ENCODE results near the gene IL34. TPM values are rescaled to one million over a fixed set of nuclear protein-coding genes. Genes with fewer than 3 reads are reported as not detected.
A peak's percentile ranks its signal among the peaks of the same experiment; 100 is the strongest.

The IL34 gene
- total RNA-seq: 1 to 10 TPM in 1 of 2 donors, under 1 TPM in 1; 0.39 to 2.2 TPM

- no peaks in the 10 kb centered on the region for H3K36me3 ChIP-seq
- TF ChIP-seq CTCF (IDR thresholded peaks at IDR 0.05): no peak
- no peak for DNase-seq (ENCODE audit: low spot score)
- H3K4me1 ChIP-seq: peaks cover 0 to 9% of the 10 kb centered on the region in 2 donors
- no peaks in the 10 kb centered on the region for H3K27me3 ChIP-seq
- peak within 1 kb of the TSS in 1 of 2 donors; percentile 16 for H3K27ac ChIP-seq
- H3K4me3 ChIP-seq: peak within 1 kb of the TSS in 1 of 2 donors; percentile 32
- H3K9me3 ChIP-seq: no peaks in the 10 kb centered on the region
Measured at GRCh38 chr16:70646260-70647241, at the start of gene IL34. TSS of gene IL34 (plus strand) at chr16:70646559. CDS start at chr16:70646948, 389 bp downstream.

DNA sequence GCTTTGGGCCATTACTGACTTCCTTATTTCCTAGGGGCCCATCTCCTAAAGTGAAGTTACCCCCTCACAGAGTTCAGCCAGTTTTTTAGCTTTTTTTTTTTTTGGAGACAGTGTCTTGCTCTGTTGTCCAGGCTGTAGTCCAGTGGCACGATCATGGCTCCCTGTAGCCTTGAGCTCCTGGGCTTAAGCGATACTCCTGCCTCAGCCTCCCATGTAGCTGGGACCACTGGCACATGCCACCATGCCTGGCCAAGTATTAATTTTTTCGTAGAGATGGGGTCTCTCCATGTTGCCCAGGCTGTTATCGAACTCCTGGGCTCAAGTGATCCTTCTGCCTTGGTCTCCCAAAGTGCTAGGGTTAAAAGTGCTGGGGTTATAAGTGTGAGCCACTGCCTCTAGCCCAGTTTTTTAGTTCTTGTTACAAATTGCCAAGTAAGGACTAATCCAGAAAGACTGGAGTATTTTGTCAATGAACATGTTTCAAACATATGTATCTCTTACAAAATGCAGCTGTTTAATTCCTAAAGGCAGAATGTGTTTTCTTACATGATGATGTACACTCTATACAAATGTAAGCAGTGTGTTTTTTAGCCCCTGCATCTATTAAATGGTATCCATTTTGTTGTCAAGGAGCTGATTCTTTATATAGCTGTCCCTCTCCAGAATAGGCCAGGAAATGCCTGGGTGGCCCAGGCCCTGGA lies 49.1 kb upstream of the IL34 start:
- H3K9me3 ChIP-seq: no peaks in the 10 kb centered on the region
- no peak for DNase-seq (ENCODE audit: low spot score)
- no peak for TF ChIP-seq CTCF (IDR thresholded peaks at IDR 0.05)
- H3K27me3 ChIP-seq: no peaks in the 10 kb centered on the region
- no peaks in the 10 kb centered on the region for H3K36me3 ChIP-seq
- H3K27ac ChIP-seq: no peak overlapping the region
- no peak overlapping the region for H3K4me3 ChIP-seq
- H3K4me1 ChIP-seq: peaks cover 0 to 11% of the 10 kb centered on the region in 2 donors

DNA sequence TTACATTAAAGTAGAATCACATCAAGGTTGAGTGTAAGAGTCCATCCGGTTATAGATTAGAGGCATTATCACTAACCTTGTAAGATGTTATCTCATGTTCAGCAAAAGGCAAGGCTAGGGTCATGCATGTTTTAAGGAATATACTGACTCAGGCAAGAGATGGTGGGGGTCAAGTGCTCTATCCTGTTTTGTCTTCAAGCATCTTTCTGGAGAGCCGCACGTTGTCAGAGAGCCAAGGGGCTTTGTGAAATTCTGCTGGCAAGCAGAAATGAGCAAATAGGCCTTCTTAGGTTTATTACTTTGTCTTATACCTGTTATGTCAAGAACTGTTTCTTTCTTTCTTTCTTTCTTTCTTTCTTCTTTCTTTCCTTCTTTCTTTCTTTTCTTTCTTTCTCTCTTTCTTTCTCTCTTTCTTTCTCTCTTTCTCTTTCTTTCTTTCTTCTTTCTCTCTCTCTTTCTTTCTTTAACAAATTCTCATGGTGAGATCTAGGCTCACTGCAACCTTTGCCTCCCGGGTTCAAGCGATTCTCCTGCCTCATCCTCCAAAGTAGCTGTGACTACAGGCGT lies 47.3 kb upstream of the IL34 start:
- H3K4me3 ChIP-seq: no peak overlapping the region
- no peak overlapping the region for H3K27ac ChIP-seq
- DNase-seq (ENCODE audit: low spot score): no peak
- H3K4me1 ChIP-seq: peaks cover 0 to 4% of the 10 kb centered on the region in 2 donors
- no peaks in the 10 kb centered on the region for H3K9me3 ChIP-seq
- TF ChIP-seq CTCF (IDR thresholded peaks at IDR 0.05): no peak
- no peaks in the 10 kb centered on the region for H3K27me3 ChIP-seq
- no peaks in the 10 kb centered on the region for H3K36me3 ChIP-seq

DNA sequence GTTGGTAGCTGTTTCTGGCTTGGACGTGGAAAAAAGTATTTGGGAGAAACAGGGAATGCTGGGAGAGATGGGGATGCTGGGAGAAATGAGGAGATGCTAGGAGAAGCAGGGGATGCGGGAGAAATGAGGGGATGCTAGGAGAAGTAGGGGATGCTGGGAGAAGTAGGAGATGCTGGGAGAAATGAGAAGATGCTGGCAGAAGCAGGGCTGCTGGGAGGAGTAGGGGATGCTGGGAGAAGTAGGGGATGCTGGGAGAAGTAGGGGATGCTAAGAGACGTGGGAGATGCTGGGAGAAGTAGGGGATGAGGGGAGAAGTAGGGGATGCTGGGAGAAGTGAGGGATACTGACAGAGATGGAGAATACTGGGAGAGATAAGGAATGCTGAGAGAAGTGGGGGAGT lies 45.6 kb upstream of the IL34 start:
- no peak overlapping the region for H3K4me3 ChIP-seq
- H3K36me3 ChIP-seq: no peaks in the 10 kb centered on the region
- H3K9me3 ChIP-seq: no peaks in the 10 kb centered on the region
- H3K27ac ChIP-seq: no peak overlapping the region
- no peak for TF ChIP-seq CTCF (IDR thresholded peaks at IDR 0.05)
- no peak for DNase-seq (ENCODE audit: low spot score)
- H3K4me1 ChIP-seq: peaks cover 0 to 4% of the 10 kb centered on the region in 2 donors
- no peaks in the 10 kb centered on the region for H3K27me3 ChIP-seq

GRCh38 chr16:70601576-70602575 lies 44.5 kb upstream of the IL34 start:
- no peaks in the 10 kb centered on the region for H3K9me3 ChIP-seq
- no peak overlapping the region for H3K27ac ChIP-seq
- no peaks in the 10 kb centered on the region for H3K27me3 ChIP-seq
- H3K4me1 ChIP-seq: peaks cover 0 to 4% of the 10 kb centered on the region in 2 donors
- no peak for TF ChIP-seq CTCF (IDR thresholded peaks at IDR 0.05)
- no peak for DNase-seq (ENCODE audit: low spot score)
- H3K36me3 ChIP-seq: no peaks in the 10 kb centered on the region
- no peak overlapping the region for H3K4me3 ChIP-seq
